Amygdala (tissue), 56 donors: ENCODE data around the gene EIPR1.

Source experiments
- DNase-seq, 56 donors: peaks; one replicate each; lab custom pipeline; 2025; lab: John Stamatoyannopoulos, UW

Gene EIPR1

GRCh38 chr2:3309496-3310355 lies 67.9 kb downstream of the EIPR1 start:
- no peak for DNase-seq

GRCh38 chr2:3307901-3308300 lies 69.7 kb downstream of the EIPR1 start:
- no peak for DNase-seq

GRCh38 chr2:3307236-3307635 lies 70.4 kb downstream of the EIPR1 start:
- no peak for DNase-seq

- DNase-seq: no peak
Observed at GRCh38 chr2:3305952-3306351, 71.7 kb downstream of the EIPR1 start.

- DNase-seq: no peak
Observed at GRCh38 chr2:3305431-3305830, 72.2 kb downstream of the EIPR1 start.

- DNase-seq: peak; percentile 18 to 93 (median 75)
Observed at GRCh38 chr2:3303583-3304406, 73.8 kb downstream of the EIPR1 start.

- DNase-seq: no peak
Observed at GRCh38 chr2:3302751-3303582, 74.7 kb downstream of the EIPR1 start.

- no peak for DNase-seq
Observed at GRCh38 chr2:3302421-3302750, 75.2 kb downstream of the EIPR1 start.

- no peak for DNase-seq
Observed at GRCh38 chr2:3301001-3301400, 76.6 kb downstream of the EIPR1 start.

GRCh38 chr2:3300224-3300995 lies 77.2 kb downstream of the EIPR1 start:
- no peak for DNase-seq

- DNase-seq: no peak
Observed at GRCh38 chr2:3299703-3300102, 77.9 kb downstream of the EIPR1 start.

- no peak for DNase-seq
Observed at GRCh38 chr2:3299130-3299529, 78.5 kb downstream of the EIPR1 start.

- DNase-seq: no peak
Observed at GRCh38 chr2:3298191-3298590, 79.4 kb downstream of the EIPR1 start.

- no peak for DNase-seq
Observed at GRCh38 chr2:3297523-3297922, 80.1 kb downstream of the EIPR1 start.

GRCh38 chr2:3296182-3296972 lies 81.2 kb downstream of the EIPR1 start:
- DNase-seq: no peak

GRCh38 chr2:3294493-3294892 lies 83.1 kb downstream of the EIPR1 start:
- no peak for DNase-seq

GRCh38 chr2:3294069-3294468 lies 83.5 kb downstream of the EIPR1 start:
- no peak for DNase-seq

GRCh38 chr2:3293221-3293620 lies 84.4 kb downstream of the EIPR1 start:
- DNase-seq: no peak

- DNase-seq: no peak
Observed at GRCh38 chr2:3292416-3292815, 85.2 kb downstream of the EIPR1 start.
